GM12873 (cell line): Measurements from ENCODE around the gene SERPINB12.

Experiments used
- CTCF ChIP-seq: IDR thresholded peaks from 2 replicates; pipeline ENCODE4 v1.5.1; 2012; ENCODE audit warnings: low read depth, mild to moderate bottlenecking, moderate library complexity, low read length, control low read depth; ENCODE audit not compliant: insufficient read depth; ENCODE audit errors: missing control alignments

SERPINB12 gene

GRCh38 chr18:63567276-63567675 lies 25.1 kb downstream of the SERPINB12 start:
- TF ChIP-seq CTCF = no peak

GRCh38 chr18:63567825-63568224 lies 25.7 kb downstream of the SERPINB12 start:
- no peak for TF ChIP-seq CTCF

GRCh38 chr18:63570721-63571120 lies 28.6 kb downstream of the SERPINB12 start:
- TF ChIP-seq CTCF = no peak

GRCh38 chr18:63575681-63576080 lies 33.5 kb downstream of the SERPINB12 start:
- TF ChIP-seq CTCF = no peak

- TF ChIP-seq CTCF = peak; percentile 79
Measured at GRCh38 chr18:63578357-63578958, 36.3 kb downstream of the SERPINB12 start.

- TF ChIP-seq CTCF = no peak
Measured at GRCh38 chr18:63579616-63580015, 37.4 kb downstream of the SERPINB12 start.

- TF ChIP-seq CTCF = no peak
Measured at GRCh38 chr18:63585988-63586387, 43.8 kb downstream of the SERPINB12 start.
